Right ventricle myocardium superior (tissue), 1 donor: ENCODE data around the gene MDFI. TPM values are rescaled to one million over a fixed set of nuclear protein-coding genes. Genes with fewer than 3 reads are reported as not detected.
A peak's percentile ranks its signal among the peaks of the same experiment; 100 is the strongest.
"Not testable (repeated sequence)": the region's sequence is repeated elsewhere in the genome, so short reads cannot be mapped to it uniquely, and the experiment has no call there.

Experiments
- ATAC-seq: fragments of 200-7000 bp; cut with Tn5 transposase; one replicate; pipeline ENCODE4 v1.9.1; 2020; ENCODE audit warnings: mild to moderate bottlenecking; ENCODE audit not compliant: poor library complexity
- DNase-seq: peaks from one replicate; pipeline ENCODE4 v3.0.0-alpha.2; 2020
- intact Hi-C: fragments of 100-400 bp; cut with DNase I; formaldehyde crosslinking; loops from one replicate; pipeline ENCODE4 v1.11.2; 2022
- total RNA-seq: library from RNA; stranded (reverse); fragmentation: NEBNext Ultra II Directional; extraction: Animal tissue kit (Norgen Biotek cat#: 25700); gene quantifications from one replicate; pipeline ENCODE4 v1.2.1, GENCODE V29; 2021
- donor health status: DM: no; HTN: yes; CAD: no; lungs with severe emphysema.

MDFI gene
- total RNA-seq, 1 donor from 2014 or later = 1.1 TPM

DNA sequence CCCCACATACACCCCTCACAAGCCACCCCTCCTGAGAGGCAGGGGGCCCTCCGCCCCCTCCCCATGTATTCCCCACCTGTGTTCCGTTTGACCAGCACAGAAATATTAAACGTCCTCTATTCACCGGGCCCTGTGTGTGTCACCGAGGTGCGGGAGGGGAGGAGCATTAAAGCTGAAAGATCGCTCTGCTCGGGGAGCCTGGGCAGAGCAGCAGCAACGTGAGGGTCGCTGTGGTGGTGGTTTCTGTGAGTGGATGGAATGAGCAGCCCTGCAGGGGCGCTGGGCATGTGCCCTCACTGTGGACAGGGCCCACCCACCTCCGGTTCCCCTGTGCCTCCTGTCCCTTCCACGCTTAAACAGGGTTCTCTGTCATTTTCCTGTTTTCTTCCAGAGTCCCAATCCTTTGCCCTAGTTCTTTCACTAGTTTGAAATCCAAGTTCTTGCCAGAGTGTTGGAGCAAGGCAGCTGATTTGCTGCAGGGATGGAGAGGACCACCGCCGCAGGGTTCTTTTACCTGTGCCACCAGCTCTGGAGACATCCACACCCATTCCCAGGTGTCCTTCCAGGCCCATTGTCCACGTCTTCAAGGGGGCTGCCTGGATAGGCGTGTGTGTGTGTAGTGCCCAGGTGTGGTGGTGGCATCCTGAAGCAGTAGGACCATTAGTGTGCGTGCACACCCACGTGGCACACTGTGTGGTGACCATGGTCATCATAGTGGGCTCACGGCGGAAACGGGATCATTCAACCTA lies 37.6 kb upstream of the MDFI start:
- no peak for ATAC-seq

DNA sequence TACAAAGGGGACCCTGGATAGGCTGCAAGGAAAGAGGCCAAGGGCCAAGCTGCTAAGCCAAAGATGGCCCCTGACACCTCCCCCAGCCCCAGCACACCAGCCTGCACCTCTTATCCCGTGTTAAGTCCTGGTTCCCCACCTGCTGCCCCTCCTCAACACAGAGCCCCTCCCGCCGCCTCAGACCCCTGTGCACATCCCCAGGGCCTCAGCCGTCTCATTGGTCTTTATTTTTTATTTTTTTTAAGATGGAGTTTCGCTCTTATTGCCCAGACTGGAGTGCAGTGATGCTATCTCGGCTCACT lies 37.1 kb upstream of the MDFI start:
- ATAC-seq (no peak), DNase-seq (no peak)
- intact Hi-C loops = loop anchor here (10.0 kb wide), 1 partner anchor 174 kb away; the partner anchor contains the start of gene FRS3

More for the DNA sequence above, 37.6 kb upstream of the MDFI start:
- intact Hi-C loops = loop anchor here (10.0 kb wide), 1 partner anchor 174 kb away; the partner anchor contains the start of gene FRS3
- DNase-seq = no peak

DNA sequence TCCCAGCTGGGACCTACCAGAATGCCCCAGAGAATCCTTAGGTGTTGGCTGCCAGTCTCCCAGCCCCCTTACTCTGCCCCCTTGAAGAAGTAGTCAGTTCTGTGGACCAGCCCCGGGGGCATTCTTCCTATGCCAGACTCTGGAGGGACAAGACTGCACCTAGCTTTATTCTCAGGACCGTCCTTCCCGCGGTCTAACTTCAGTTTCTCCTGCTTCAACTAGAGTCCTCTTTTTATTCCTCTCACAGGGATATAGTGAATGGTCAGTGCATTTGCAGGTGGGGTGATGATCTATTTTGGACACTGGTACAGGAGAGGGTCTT lies 35.9 kb upstream of the MDFI start:
- DNase-seq (no peak), ATAC-seq (no peak)
- intact Hi-C loops = loop anchor here (2.0 to 10.0 kb wide), 2 partner anchors 80 to 172 kb away; partner anchors contain the start of gene FRS3

DNA sequence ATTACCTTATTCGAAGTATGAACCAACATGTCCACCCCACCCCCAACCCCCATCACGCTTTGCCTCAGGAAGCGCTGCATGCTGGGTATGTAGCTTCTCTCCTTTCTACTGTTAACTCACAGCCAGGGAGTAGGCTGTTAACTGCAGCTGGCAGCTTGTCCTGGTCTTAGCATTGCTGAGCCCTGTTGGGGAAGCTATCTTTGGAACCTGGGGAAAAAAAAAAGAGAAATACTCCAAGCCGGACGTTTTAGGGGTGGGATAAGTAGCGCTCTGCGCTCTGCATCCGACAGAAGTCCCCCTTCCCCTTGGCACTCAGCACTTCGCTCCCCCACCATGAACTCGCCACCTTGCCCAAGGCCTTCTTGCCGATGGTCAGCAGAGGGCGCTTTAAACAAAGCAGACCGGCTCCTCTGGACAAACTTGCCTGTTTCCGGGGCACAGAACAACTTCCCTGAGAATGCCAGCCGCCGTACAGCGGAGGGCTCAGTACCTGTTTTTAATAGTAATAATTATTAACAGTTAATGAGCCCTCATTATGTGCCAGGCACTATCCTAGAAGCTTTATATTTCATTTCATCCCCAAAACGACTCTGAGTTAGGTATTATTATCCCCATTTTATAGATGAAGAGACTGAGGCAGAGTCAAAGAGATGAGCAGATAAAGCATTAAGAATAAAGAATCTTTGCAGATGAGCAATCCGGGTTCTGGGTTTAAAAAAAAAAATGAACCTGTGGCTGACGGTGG lies 35.2 kb upstream of the MDFI start:
- ATAC-seq = peak; percentile 89
- intact Hi-C loops = loop anchor here (2.0 to 10.0 kb wide), 2 partner anchors 80 to 172 kb away; partner anchors contain the start of gene FRS3
- peak; percentile 81 for DNase-seq

DNA sequence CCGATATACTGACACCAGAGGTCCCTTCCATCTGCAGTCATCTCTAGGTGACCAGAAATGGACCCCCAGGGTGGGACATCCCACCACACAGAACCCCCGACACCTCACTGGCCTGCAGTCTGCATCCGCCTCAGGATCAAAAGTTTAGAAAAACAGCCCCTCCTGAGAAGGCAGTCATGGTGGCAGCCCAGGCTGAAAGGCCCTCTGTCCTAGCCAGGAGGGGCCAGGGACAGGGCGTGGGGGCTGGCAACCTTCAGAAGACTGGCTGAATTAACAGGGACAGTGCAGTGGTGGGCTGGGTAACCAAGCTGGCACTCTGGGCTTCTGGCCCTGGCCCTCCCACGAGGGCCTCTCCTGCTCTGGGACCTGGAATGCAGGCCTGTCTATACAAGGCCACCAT lies 34.3 kb upstream of the MDFI start:
- no peak for ATAC-seq
- intact Hi-C loops = loop anchor here (10.0 kb wide), 1 partner anchor 171 kb away; the partner anchor contains the start of gene FRS3
- no peak for DNase-seq

DNA sequence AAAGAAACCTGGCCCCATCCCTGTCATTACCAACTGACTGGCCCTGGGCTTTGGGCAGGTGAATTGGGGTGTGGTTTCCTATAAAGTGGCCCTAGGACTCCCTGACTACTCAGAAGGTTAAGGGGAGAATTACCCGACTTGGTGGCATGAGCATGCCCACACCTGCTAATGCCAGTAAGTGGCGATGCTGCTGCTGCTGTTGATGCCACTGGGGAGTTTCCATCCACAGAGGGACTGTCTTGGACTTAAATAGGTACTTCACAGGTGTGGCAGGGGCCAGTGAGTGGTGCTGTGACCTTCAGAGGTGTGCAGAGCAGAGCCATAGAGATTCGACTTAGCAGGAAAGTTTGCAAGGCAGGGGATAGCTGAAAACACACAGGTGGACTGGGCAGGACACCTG lies 32.6 kb upstream of the MDFI start:
- intact Hi-C loops = loop anchor here (10.0 kb wide), 1 partner anchor 169 kb away; the partner anchor contains the start of gene FRS3
- DNase-seq (no peak), ATAC-seq (no peak)

DNA sequence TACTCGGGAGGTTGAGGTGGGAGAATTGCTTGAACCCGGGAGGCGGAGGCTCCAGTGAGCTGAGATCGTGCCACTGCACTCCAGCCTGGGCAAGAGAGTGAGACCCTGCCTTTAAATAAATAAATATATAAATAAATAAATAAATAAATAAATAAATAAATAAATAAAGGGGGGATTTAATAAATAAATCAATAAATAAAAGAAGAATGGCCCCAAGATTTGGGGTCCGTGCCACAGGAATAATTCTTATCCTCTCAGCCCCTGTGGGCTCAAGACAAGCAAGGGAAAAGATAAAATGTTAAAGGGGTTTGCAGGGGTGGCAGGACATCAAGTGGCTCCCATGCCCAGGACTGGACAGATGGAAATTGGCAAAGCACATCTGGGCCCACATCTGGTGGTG lies 31.2 kb upstream of the MDFI start:
- no peak for DNase-seq
- intact Hi-C loops = loop anchor here (10.0 kb wide), 1 partner anchor 168 kb away; the partner anchor contains the start of gene FRS3
- no peak for ATAC-seq

DNA sequence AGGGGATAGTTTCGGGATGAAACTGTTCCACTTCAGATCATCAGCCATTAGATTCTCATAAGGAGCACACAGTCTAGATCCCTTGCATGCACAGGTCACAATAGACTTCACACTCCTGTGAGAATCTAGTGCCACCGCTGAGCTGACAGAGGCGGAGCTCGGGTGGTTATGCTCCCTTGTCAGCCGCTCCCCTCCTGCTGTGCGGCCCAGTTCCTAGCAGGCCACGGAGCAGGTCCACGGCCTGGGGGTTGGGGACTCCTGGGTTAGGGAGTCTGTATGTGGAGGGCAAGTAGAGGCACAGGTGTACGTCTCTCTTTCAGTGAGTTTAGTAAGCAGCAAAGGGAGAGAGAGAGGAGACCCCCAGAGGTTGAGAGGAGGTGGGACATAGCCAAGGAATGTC lies 30.5 kb upstream of the MDFI start:
- intact Hi-C loops = loop anchor here (10.0 kb wide), 1 partner anchor 167 kb away; the partner anchor contains the start of gene FRS3
- ATAC-seq (no peak), DNase-seq (no peak)

DNA sequence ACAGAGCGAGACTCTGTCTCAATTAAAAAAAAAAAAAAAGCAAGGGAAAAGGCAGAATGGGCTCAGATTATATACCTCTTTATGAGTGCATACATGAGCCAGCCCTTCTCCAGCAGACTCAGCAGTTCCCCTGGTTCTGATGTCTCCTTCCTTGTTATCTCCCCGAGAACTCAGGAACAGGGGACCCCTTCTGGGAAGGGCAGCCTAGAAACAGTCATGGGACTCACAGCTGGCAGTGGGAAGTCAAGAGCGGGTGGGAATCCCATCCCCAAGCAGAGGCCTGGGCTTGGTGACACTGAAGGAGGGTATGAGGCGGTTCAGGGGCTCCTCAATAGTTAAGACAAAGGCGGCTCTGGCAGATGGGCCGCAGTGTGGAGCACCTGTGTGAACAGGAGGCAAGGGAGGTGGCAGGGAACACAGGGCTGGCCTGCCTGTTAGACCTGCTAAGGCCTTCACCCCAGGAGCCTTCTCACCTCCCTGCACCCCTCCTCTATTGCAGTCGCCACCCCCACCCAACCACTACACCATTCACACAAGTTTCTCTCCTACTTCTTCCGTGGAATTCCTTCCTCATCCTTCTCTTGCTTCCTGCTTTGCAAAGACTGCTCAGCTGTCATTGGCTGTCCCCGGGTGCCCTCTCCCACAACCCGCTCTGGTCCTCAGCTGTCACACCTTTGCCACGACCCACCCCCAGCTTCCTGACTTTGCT lies 29.7 kb upstream of the MDFI start:
- DNase-seq = no peak
- ATAC-seq = no peak
- intact Hi-C loops = loop anchor here (10.0 kb wide), 1 partner anchor 166 kb away; the partner anchor contains the start of gene FRS3

DNA sequence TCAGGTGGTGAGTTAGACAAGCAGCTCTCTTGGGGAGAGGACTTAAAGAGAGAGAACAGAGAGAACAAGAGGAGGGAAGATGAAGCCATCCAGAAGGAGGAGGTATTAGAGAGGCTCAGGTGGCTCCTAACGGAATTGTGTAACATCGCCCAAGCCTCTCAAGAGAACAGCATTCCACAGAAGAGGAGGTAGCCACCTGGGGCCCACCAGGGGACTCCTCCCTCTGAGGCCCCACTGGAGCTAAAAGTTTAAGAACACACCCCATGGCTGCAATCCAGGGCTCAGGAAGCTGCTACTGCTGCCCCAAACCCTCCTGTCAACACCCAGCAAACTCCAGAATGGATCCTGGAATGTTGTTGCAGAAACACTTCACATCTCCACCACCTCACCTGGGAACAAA lies 23.6 kb upstream of the MDFI start:
- DNase-seq = no peak
- no peak for ATAC-seq
- intact Hi-C loops = no loop called here

DNA sequence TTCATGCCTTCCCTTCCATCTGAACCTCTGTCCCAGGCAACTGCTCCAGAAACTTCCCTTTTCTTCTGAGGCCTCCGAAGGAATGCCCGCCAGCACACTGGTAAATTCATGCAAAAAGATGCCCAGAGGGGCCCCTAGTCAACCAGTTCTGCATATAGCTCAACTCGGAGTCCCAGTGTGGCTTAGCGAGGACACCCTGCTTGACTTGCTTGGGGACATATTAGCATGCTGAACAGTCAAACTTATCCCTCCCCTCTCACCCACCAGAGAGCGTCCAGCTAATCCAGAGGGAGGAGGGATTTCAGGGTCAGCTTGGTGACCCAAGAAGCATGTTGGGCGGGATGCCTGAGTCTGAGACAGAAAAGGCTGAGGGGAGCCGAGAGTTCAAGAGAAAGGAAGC lies 23.0 kb upstream of the MDFI start:
- ATAC-seq = no peak
- intact Hi-C loops = no loop called here

DNA sequence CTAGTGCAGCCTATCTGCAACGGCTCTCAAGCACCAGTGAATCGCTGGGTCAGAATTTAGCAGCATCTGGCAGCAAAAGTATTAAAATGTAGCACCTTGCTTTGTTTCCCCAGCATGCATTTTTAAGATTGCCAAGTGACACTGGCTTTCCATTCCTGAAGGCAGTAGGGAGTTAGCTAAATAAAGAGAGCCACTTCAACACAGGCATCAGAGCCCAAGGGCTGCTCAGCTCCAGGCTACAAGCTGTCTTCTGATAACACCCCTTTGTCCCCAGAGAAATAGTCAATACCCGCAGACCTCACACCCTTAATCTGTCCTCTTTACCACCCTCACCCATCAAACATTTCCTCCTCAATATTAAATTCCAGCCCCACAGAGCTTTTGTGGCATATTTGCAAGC lies 19.7 kb upstream of the MDFI start:
- intact Hi-C loops = no loop called here
- peak; percentile 58 for ATAC-seq

More for the DNA sequence above, 23.0 kb upstream of the MDFI start:
- DNase-seq = no peak

DNA sequence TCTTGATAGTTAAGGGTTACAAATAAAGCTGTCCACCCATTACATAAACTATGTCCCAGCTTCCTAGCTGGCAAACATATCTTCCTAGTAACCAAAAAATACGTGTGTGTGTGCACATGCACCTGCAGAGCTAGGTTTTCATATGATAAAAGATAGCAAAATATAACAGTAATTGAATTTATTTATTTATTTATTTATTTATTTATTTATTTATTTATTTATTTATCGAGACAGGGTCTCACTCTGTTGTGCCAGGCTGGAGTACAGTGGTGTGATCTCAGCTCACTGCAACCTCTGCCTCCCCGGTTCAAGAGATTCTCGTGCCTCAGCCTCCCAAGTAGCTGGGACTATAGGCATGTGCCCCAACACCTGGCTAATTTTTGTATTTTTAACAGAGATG lies 19.1 kb upstream of the MDFI start:
- intact Hi-C loops, DNase-seq, ATAC-seq: not testable (repeated sequence)

More for the DNA sequence above, 19.7 kb upstream of the MDFI start:
- no peak for DNase-seq

DNA sequence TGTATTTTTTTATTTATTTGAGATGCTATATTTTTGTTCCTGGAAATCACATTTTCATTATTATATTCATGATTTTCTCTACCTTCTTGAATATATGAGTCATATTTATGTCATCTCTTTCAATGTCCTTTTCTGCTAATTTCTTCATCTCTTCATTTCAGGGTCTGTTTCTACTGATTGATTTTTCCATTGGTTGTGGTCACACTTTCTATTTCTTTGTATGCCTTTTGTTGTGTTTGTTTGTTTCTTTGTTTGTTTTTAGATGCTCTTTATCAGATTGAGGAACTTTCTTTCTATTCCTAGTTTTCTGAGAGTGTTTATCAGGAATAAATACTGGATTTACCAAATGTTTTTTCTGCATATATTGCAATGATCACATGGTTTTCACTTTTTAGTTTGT lies 16.9 kb upstream of the MDFI start:
- intact Hi-C loops = no loop called here
- DNase-seq (no peak), ATAC-seq (no peak)

DNA sequence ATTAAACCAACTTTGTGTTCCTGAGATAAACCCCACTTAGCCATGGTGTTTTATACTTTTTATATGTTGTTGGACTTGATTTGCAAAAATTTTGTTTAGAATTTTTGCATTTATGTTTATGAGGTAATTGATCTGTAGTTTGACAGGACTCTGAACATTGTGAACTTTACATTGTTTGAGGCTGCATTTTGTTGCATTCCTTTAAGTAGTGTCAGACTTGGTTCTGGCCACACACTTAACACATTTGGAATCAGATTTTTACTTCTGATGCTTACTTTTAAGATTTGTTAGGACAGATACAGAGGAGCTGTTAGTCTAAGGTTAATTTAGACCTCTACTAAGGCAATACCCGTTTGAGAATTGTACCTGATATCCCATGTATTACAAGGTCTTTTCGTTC lies 16.5 kb upstream of the MDFI start:
- no peak for ATAC-seq
- DNase-seq = no peak
- intact Hi-C loops = no loop called here

DNA sequence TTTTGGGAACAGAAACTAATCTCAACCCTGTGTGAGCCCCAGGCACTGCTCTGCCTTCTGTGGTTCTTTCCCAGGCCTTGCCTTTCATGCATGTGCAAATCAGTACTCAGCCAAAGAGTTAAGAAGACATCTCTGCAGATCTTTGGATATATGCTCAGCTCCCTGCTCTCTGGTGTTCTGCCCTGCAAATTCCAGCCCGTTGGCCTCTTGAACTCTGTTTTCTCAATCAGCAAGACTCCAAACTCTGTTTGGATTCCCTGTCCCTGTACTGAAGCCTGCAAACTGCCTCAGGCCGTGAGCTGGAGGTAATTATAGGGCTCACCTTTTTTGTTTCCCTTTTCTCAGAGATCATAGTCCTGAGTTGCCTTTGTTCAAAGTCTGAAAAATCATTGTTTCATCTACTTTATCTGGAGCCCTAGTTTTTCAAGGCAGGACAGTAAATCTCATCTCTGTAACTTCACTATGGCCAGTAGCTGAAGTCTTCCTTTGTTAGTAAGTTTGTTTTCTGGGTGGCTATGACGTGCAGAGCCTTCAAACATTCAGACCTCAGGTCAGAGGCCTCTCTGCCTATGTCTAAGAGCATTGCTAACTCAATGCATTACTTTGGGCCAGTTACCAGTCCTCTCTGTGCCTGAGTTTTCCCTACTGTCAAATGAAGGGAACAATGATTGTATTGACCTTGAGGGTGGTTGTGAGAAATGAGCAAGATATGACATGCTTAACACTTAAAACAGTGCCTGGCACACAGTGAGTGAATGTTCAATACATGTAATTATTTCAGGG lies 15.9 kb upstream of the MDFI start:
- no peak for ATAC-seq
- intact Hi-C loops = no loop called here

DNA sequence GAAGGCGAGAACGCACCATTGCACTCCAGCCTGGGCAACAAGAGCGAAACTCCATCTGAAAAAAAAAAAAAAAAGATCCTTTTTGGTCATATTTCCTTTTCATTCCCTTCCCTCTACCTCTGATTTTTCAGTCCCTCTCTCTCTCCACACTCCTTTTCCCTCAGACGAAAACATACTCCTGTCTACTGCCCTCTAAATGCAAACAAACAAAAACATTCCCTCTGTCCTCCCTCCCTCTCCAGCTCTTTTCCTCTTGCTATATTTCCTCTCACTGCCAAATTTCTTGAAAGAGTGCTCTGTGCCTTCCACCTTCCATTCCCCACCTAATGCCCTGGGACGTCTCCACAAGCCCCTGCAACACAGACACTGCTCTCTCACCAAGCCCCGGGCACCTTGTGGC lies 14.9 kb upstream of the MDFI start:
- intact Hi-C loops = no loop called here
- no peak for ATAC-seq

More for the DNA sequence above, 15.9 kb upstream of the MDFI start:
- no peak for DNase-seq

DNA sequence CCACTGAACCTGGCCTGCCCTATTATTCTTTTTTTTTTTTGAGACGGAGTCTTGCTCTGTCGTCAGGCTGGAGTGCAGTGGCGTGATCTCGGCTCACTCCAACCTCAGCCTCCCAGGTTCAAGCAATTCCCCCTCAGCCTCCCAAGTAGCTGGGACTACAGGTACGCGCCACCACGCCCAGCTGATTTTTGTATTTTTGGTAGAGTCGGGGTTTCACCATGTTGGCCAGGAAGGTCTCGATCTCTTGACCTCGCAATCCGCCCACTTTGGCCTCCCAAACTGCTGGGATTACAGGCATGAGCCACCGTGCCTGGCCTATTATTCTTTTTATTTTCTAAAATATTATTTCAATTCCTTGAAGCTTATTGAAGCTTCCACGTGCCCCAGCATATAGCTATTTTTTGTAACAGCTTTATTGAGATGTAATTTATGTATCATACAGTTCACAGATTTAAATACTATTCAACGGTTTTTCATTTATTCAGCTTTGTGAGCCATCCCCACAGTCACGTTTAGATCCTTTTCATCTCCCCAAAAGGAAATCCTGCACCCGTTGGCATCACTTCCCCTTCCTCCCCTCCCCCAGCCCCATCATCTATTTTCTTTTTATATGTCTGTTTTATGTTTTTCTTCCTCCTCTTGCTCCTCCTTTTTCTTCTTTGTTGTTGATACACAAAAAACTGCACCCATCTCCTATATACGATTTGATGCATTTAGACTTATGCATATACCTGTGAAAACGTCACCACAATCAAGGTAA lies 13.5 kb upstream of the MDFI start:
- intact Hi-C loops = no loop called here
- ATAC-seq = no peak
- no peak for DNase-seq

More for the DNA sequence above, 14.9 kb upstream of the MDFI start:
- DNase-seq = no peak
